Neural progenitor cell (in vitro differentiated cells): ENCODE data around the gene MAGI1. TPM values are rescaled to one million over a fixed set of nuclear protein-coding genes. Genes with fewer than 3 reads are reported as not detected.

Source experiments
- DNase-seq: peaks from one replicate; pipeline ENCODE4 v3.0.0-alpha.2; 2016; ENCODE audit warnings: low spot score
- H2AFZ ChIP-seq: fragments of 200-600 bp; sonication (generic); replicated peaks from 2 replicates; pipeline ENCODE4 v1.6.1; 2016; ENCODE audit warnings: antibody characterized with exemption
- H3F3A ChIP-seq: fragments of 200-600 bp; sonication (generic); 2 replicates; pipeline ENCODE4 v1.6.1; 2016; ENCODE audit warnings: antibody characterized with exemption, low read depth
- H3K27ac ChIP-seq: fragments of 200-600 bp; sonication (generic); 2 replicates; pipeline ENCODE4 v1.5.1; 2016; ENCODE audit warnings: mild to moderate bottlenecking
- H3K27me3 ChIP-seq: fragments of 200-600 bp; sonication (generic); 2 replicates; pipeline ENCODE4 v1.6.1; 2016; ENCODE audit warnings: mild to moderate bottlenecking, moderate library complexity
- H3K36me3 ChIP-seq: fragments of 200-600 bp; sonication (generic); 2 replicates; pipeline ENCODE4 v1.5.1; 2016
- H3K4me1 ChIP-seq: fragments of 200-600 bp; sonication (generic); 2 replicates; pipeline ENCODE4 v1.6.1; 2016; ENCODE audit warnings: mixed run types
- H3K4me2 ChIP-seq: fragments of 200-600 bp; sonication (generic); 2 replicates; pipeline ENCODE4 v1.6.1; 2016
- H3K4me3 ChIP-seq: fragments of 200-600 bp; sonication (generic); 2 replicates; pipeline ENCODE4 v1.5.1; 2016
- H3K79me2 ChIP-seq: fragments of 200-600 bp; sonication (generic); 2 replicates; pipeline ENCODE4 v1.6.1; 2016; ENCODE audit warnings: low read depth
- H3K9ac ChIP-seq: fragments of 200-600 bp; sonication (generic); 2 replicates; pipeline ENCODE4 v1.6.1; 2016
- H3K9me3 ChIP-seq: fragments of 200-600 bp; sonication (generic); 2 replicates; pipeline ENCODE4 v1.5.1; 2016; ENCODE audit warnings: low read depth
- H4K20me1 ChIP-seq: fragments of 200-600 bp; sonication (generic); 2 replicates; pipeline ENCODE4 v1.6.1; 2016; ENCODE audit warnings: low read depth
- H3K27ac Mint-ChIP-seq: 3 replicates; pipeline ENCODE4 v1.8.0; 2021; ENCODE audit warnings: mixed read lengths
- H3K27me3 Mint-ChIP-seq: 2 replicates; pipeline ENCODE4 v1.8.0; 2022; ENCODE audit warnings: low read depth, mild to moderate bottlenecking, inconsistent platforms, moderate library complexity, mixed read lengths; ENCODE audit not compliant: insufficient read depth
- H3K36me3 Mint-ChIP-seq: 3 replicates; pipeline ENCODE4 v1.8.0; 2021; ENCODE audit warnings: mixed read lengths
- H3K4me1 Mint-ChIP-seq: 3 replicates; pipeline ENCODE4 v1.8.0; 2021; ENCODE audit warnings: mixed read lengths
- H3K4me3 Mint-ChIP-seq: 3 replicates; pipeline ENCODE4 v1.8.0; 2021; ENCODE audit warnings: mild to moderate bottlenecking, moderate library complexity, mixed read lengths
- H3K9me3 Mint-ChIP-seq: 3 replicates; pipeline ENCODE4 v1.8.0; 2020; ENCODE audit warnings: mixed read lengths
- CTCF ChIP-seq: fragments of 200-600 bp; sonication (generic); IDR thresholded peaks from 2 replicates; pipeline ENCODE4 v1.5.1; 2017; ENCODE audit warnings: antibody characterized with exemption, mild to moderate bottlenecking
- EZH2 ChIP-seq: fragments of 200-600 bp; sonication (generic); IDR thresholded peaks from 2 replicates; pipeline ENCODE4 v1.6.1; 2017; ENCODE audit warnings: antibody characterized with exemption, mild to moderate bottlenecking, moderate library complexity
- EZH2phosphoT487 ChIP-seq: fragments of 200-600 bp; sonication (generic); IDR thresholded peaks from 2 replicates; pipeline ENCODE4 v1.6.1; 2017; ENCODE audit warnings: antibody characterized with exemption
- total RNA-seq: library from RNA; depleted of rRNA; stranded (reverse); fragments of >200 nt; gene quantifications from 2 replicates; pipeline ENCODE4 v1.2.3, GENCODE V29; 2015; ENCODE audit warnings: low replicate concordance

Gene MAGI1
- total RNA-seq, 1 donor from 2014 or later, result 40.6 TPM

- no peak overlapping the region for H3K27ac Mint-ChIP-seq
- peaks cover 58% of the 10 kb centered on the region for H3K79me2 ChIP-seq
- H3K27me3 Mint-ChIP-seq, result no peaks in the 10 kb centered on the region
- H3K4me3 ChIP-seq, result no peak overlapping the region
- H4K20me1 ChIP-seq, result peaks cover 31% of the 10 kb centered on the region
- no peak overlapping the region for H2AFZ ChIP-seq
- H3K4me1 ChIP-seq, result peaks cover 32% of the 10 kb centered on the region
- no peak overlapping the region for H3K4me3 Mint-ChIP-seq
- no peak overlapping the region for H3K4me2 ChIP-seq
- TF ChIP-seq EZH2 (no peak), CTCF (peak; percentile 27), EZH2phosphoT487 (no peak)
- no peak for DNase-seq
- peaks cover 5% of the 10 kb centered on the region for H3K36me3 Mint-ChIP-seq
- H3K9me3 Mint-ChIP-seq, result peaks cover 15% of the 10 kb centered on the region
- H3K4me1 Mint-ChIP-seq, result peaks cover 12% of the 10 kb centered on the region
- no peaks in the 10 kb centered on the region for H3K9me3 ChIP-seq
- no peak overlapping the region for H3K9ac ChIP-seq
- H3K27ac ChIP-seq, result peak overlapping the region; percentile 59
- peaks cover 24% of the 10 kb centered on the region for H3F3A ChIP-seq
- no peaks in the 10 kb centered on the region for H3K27me3 ChIP-seq
- no peaks in the 10 kb centered on the region for H3K36me3 ChIP-seq
Measured at GRCh38 chr3:65914740-65915367, 123.9 kb downstream of the MAGI1 start.

GRCh38 chr3:65914032-65914739, 124.5 kb downstream of the MAGI1 start:
- H3K4me3 ChIP-seq, result no peak overlapping the region
- peak overlapping the region; percentile 53 for H3K4me2 ChIP-seq
- peak; percentile 54 for DNase-seq
- H3K9ac ChIP-seq, result no peak overlapping the region
- H3K79me2 ChIP-seq, result peaks cover 61% of the 10 kb centered on the region
- H3K27ac ChIP-seq, result peak overlapping the region; percentile 59
- H3K4me3 Mint-ChIP-seq, result no peak overlapping the region
- H3K36me3 ChIP-seq, result no peaks in the 10 kb centered on the region
- no peaks in the 10 kb centered on the region for H3K27me3 ChIP-seq
- H3K4me1 Mint-ChIP-seq, result peaks cover 12% of the 10 kb centered on the region
- H2AFZ ChIP-seq, result no peak overlapping the region
- peaks cover 5% of the 10 kb centered on the region for H3K36me3 Mint-ChIP-seq
- no peaks in the 10 kb centered on the region for H3K9me3 ChIP-seq
- H3K27ac Mint-ChIP-seq, result no peak overlapping the region
- peaks cover 31% of the 10 kb centered on the region for H4K20me1 ChIP-seq
- H3K9me3 Mint-ChIP-seq, result peaks cover 15% of the 10 kb centered on the region
- peaks cover 24% of the 10 kb centered on the region for H3F3A ChIP-seq
- H3K27me3 Mint-ChIP-seq, result no peaks in the 10 kb centered on the region
- peaks cover 32% of the 10 kb centered on the region for H3K4me1 ChIP-seq
- TF ChIP-seq CTCF, result peak; percentile 22
- TF ChIP-seq EZH2phosphoT487, result no peak
- no peak for TF ChIP-seq EZH2

- Histone ChIP-seq H3K9me3 (no peaks in the 10 kb centered on the region), H3K4me1 (peaks cover 33% of the 10 kb centered on the region), H3K36me3 (no peaks in the 10 kb centered on the region), H3F3A (peaks cover 25% of the 10 kb centered on the region), H3K4me3 (no peak overlapping the region), H3K4me2 (peak overlapping the region; percentile 23), H3K9ac (no peak overlapping the region), H3K27ac (peak overlapping the region; percentile 34), H3K27me3 (no peaks in the 10 kb centered on the region), H3K79me2 (peaks cover 55% of the 10 kb centered on the region), H2AFZ (no peak overlapping the region), H4K20me1 (peaks cover 31% of the 10 kb centered on the region)
- Mint-ChIP-seq H3K4me3 (no peak overlapping the region), H3K36me3 (peaks cover 5% of the 10 kb centered on the region), H3K4me1 (peaks cover 14% of the 10 kb centered on the region), H3K27me3 (no peaks in the 10 kb centered on the region), H3K27ac (no peak overlapping the region), H3K9me3 (peaks cover 8% of the 10 kb centered on the region)
- TF ChIP-seq EZH2phosphoT487 (no peak), CTCF (no peak), EZH2 (no peak)
- DNase-seq, result no peak
Measured at GRCh38 chr3:65912647-65913046, 126.1 kb downstream of the MAGI1 start.
